ENCODE measurements around the gene HERC2. TPM values are rescaled to one million over a fixed set of nuclear protein-coding genes. Genes with fewer than 3 reads are reported as not detected.
A peak's percentile ranks its signal among the peaks of the same experiment; 100 is the strongest.

Gene HERC2
- total and polyA plus RNA-seq, 2 donors (not counting 3 experiments of a cell fraction or from before 2014, with no cell fraction given): 46.1 to 83.9 TPM

DNA sequence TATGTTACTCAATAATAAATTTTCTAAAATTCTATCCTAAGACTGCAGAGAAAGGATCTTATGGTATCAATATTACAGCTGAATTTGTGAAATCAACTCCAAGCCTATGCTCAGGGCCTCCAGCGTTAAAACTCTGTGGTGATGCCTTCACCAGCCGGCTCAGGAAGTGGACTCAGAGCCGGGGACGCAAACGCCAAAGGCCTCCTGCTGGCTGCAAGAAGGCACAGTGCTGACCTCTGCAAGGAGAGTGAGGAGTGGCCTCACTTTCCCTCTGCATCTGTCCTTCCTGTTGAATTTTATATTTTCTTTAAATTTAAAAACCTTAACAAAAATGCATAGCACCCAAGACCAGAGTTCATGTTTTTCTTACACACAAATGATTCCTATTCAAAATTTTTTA lies 48.5 kb downstream of the HERC2 start:
- FAIRE-seq (no peak), DNase-seq (ENCODE audit: low read depth, low spot score) (peak; percentile 38)
- dilution Hi-C loops (cut with MboI; ENCODE audit: extremely low pct_ligation_motif_present, low sequenced_read_pairs) (no loop called here), intact Hi-C loops (cut with micrococcal nuclease) (no loop called here)
- Histone ChIP-seq H3K36me3 (ENCODE audit: control insufficient read depth in 2 of 2, extremely low read depth in 1 of 2, insufficient read depth in 2 of 2, low read length in 2 of 2) (peaks cover 7 to 16% of the 10 kb centered on the region in 2 experiments), H3K79me2 (ENCODE audit: control insufficient read depth, insufficient read depth, low read length) (no peaks in the 10 kb centered on the region), H3K4me3 (replicated peaks in 1 of 3; ENCODE audit: insufficient read depth in 1 of 3, low read depth in 1 of 3, low read length in 3 of 3) (no peak overlapping the region), H2AFZ (ENCODE audit: low read depth, low read length) (no peak overlapping the region), H3K9ac (replicated peaks; ENCODE audit: extremely low read depth, insufficient read depth, low read length) (no peak overlapping the region), H3K27me3 (ENCODE audit: control insufficient read depth in 2 of 2, insufficient read depth in 2 of 2, low read length in 2 of 2) (no peaks in the 10 kb centered on the region), H3K27ac (ENCODE audit: insufficient read depth, low read depth, low read length) (no peak overlapping the region), H3K9me3 (replicated peaks; ENCODE audit: control insufficient read depth, insufficient read depth, low read length) (no peaks in the 10 kb centered on the region), H3K4me1 (ENCODE audit: control insufficient read depth, extremely low read depth, insufficient read depth, low read length) (no peaks in the 10 kb centered on the region), H3K4me2 (ENCODE audit: insufficient read depth, low read length) (no peak overlapping the region), H3K9me1 (replicated peaks; ENCODE audit: control insufficient read depth, extremely low read depth, insufficient read depth, low read length) (no peaks in the 10 kb centered on the region), H4K20me1 (replicated peaks; ENCODE audit: control insufficient read depth, extremely low read depth, insufficient read depth, low read length) (no peaks in the 10 kb centered on the region)
- ChIA-PET POLR2A (interaction anchor here (0.6 kb wide), 1 partner anchor 26 kb away, joined by 5 read pairs; no protein-coding TSS in a partner anchor), CTCF (interaction anchor here (0.7 to 1.1 kb wide), 2 partner anchors 13 to 147 kb away, joined by 3 to 6 read pairs; no protein-coding TSS in a partner anchor)
- TF ChIP-seq POLR2AphosphoS5 (IDR thresholded peaks at IDR 0.05; ENCODE audit: insufficient read depth, low read depth, low read length): no peak
- TF ChIP-seq, protein P1, sequence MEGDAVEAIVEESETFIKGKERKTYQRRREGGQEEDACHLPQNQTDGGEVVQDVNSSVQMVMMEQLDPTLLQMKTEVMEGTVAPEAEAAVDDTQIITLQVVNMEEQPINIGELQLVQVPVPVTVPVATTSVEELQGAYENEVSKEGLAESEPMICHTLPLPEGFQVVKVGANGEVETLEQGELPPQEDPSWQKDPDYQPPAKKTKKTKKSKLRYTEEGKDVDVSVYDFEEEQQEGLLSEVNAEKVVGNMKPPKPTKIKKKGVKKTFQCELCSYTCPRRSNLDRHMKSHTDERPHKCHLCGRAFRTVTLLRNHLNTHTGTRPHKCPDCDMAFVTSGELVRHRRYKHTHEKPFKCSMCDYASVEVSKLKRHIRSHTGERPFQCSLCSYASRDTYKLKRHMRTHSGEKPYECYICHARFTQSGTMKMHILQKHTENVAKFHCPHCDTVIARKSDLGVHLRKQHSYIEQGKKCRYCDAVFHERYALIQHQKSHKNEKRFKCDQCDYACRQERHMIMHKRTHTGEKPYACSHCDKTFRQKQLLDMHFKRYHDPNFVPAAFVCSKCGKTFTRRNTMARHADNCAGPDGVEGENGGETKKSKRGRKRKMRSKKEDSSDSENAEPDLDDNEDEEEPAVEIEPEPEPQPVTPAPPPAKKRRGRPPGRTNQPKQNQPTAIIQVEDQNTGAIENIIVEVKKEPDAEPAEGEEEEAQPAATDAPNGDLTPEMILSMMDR (IDR thresholded peaks at IDR 0.05; ENCODE audit: extremely low read depth in 1 of 2, insufficient read depth in 1 of 2, low read depth in 1 of 2, low read length in 2 of 2): peak; percentile 19 to 62
- BruUV-seq (replicated peaks): no TSS peak

DNA sequence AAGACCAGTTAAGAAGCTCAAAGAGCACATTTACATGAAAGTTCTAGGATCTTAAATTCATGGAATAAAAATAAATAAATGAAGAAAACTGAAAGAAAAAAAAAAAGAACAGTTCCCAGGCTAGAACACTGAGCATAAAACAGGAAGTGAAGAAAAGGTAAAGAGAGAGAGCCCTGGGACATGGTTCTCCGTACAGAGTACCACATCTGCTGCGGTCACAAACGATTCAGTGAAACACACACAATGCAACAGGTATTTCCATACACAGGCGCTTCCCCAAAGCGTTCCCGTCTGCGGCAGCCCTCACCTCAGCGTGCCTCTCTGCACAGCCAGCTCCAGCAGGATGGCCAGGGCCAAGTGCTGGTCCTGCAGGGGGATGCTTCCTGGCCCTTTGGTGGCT lies 49.4 kb downstream of the HERC2 start:
- no peak for FAIRE-seq
- no peaks in the 10 kb centered on the region for H3K9me3 ChIP-seq (replicated peaks; ENCODE audit: control insufficient read depth, insufficient read depth, low read length)
- no peaks in the 10 kb centered on the region for H3K27me3 ChIP-seq (ENCODE audit: control insufficient read depth in 2 of 2, insufficient read depth in 2 of 2, low read length in 2 of 2)
- dilution Hi-C loops (cut with MboI; ENCODE audit: extremely low pct_ligation_motif_present, low sequenced_read_pairs) (no loop called here), intact Hi-C loops (cut with micrococcal nuclease) (no loop called here)
- H3K9ac ChIP-seq (replicated peaks; ENCODE audit: extremely low read depth, insufficient read depth, low read length): no peak overlapping the region
- CTCF ChIA-PET: no interaction called here
- no TSS peak for BruUV-seq (replicated peaks)
- H3K36me3 ChIP-seq (ENCODE audit: control insufficient read depth in 2 of 2, extremely low read depth in 1 of 2, insufficient read depth in 2 of 2, low read length in 2 of 2): peaks cover 8 to 22% of the 10 kb centered on the region in 2 experiments
- no peak overlapping the region for H3K27ac ChIP-seq (ENCODE audit: insufficient read depth, low read depth, low read length)
- no peaks in the 10 kb centered on the region for H3K79me2 ChIP-seq (ENCODE audit: control insufficient read depth, insufficient read depth, low read length)
- POLR2A ChIA-PET: no interaction called here
- no peaks in the 10 kb centered on the region for H3K4me1 ChIP-seq (ENCODE audit: control insufficient read depth, extremely low read depth, insufficient read depth, low read length)
- H3K9me1 ChIP-seq (replicated peaks; ENCODE audit: control insufficient read depth, extremely low read depth, insufficient read depth, low read length): no peaks in the 10 kb centered on the region
- no peak overlapping the region for H2AFZ ChIP-seq (ENCODE audit: low read depth, low read length)
- H3K4me3 ChIP-seq (replicated peaks in 1 of 3; ENCODE audit: insufficient read depth in 1 of 3, low read depth in 1 of 3, low read length in 3 of 3): no peak overlapping the region
- no peak overlapping the region for H3K4me2 ChIP-seq (ENCODE audit: insufficient read depth, low read length)
- no peaks in the 10 kb centered on the region for H4K20me1 ChIP-seq (replicated peaks; ENCODE audit: control insufficient read depth, extremely low read depth, insufficient read depth, low read length)
- no peak for DNase-seq (ENCODE audit: low read depth, low spot score)
- TF ChIP-seq EZH2 (IDR thresholded peaks at IDR 0.05; ENCODE audit: borderline replicate concordance, low read depth, low read length, severe bottlenecking): no peak
